NCI-H524 (cell line): ENCODE data around the gene NIT1.

Experiments
- DNase-seq, 2 experiments: peaks; one replicate each; lab custom pipeline; 2025; lab: John Stamatoyannopoulos, UW

Gene NIT1

GRCh38 chr1:161117759-161118581, at the start of gene NIT1, which contains the start of gene PFDN2:
Gene NIT1 (plus strand): TSS chr1:161118105. CDS start chr1:161118177, 72 bp downstream.
Gene PFDN2 (minus strand): TSS chr1:161118037. CDS start chr1:161118026, 11 bp downstream.
- DNase-seq = peak; percentile 35 to 57

GRCh38 chr1:161068306-161069234, 49.3 kb upstream of the NIT1 start:
- no peak for DNase-seq

- DNase-seq = no peak
Observed at GRCh38 chr1:161069241-161069640, 48.7 kb upstream of the NIT1 start.

- DNase-seq = no peak
Observed at GRCh38 chr1:161069731-161070270, 48.1 kb upstream of the NIT1 start, which contains the start of gene ARHGAP30. Gene ARHGAP30 (minus strand): TSS chr1:161069891. CDS start chr1:161069624, 267 bp downstream.

- no peak for DNase-seq
Observed at GRCh38 chr1:161070761-161071160, 47.1 kb upstream of the NIT1 start.

- DNase-seq = peak; percentile 9 to 28
Observed at GRCh38 chr1:161071886-161072371, 46.0 kb upstream of the NIT1 start.

- no peak for DNase-seq
Observed at GRCh38 chr1:161072751-161073449, 45.0 kb upstream of the NIT1 start.

GRCh38 chr1:161073474-161074121, 44.3 kb upstream of the NIT1 start:
- no peak for DNase-seq

GRCh38 chr1:161074676-161075368, 43.1 kb upstream of the NIT1 start:
- DNase-seq = no peak

- no peak for DNase-seq
Observed at GRCh38 chr1:161076410-161076809, 41.5 kb upstream of the NIT1 start.

- DNase-seq = no peak
Observed at GRCh38 chr1:161077426-161077825, 40.5 kb upstream of the NIT1 start.

- no peak for DNase-seq
Observed at GRCh38 chr1:161079436-161080110, 38.3 kb upstream of the NIT1 start.

- no peak for DNase-seq
Observed at GRCh38 chr1:161080441-161081405, 37.2 kb upstream of the NIT1 start.

- no peak for DNase-seq
Observed at GRCh38 chr1:161081519-161081918, 36.4 kb upstream of the NIT1 start.

GRCh38 chr1:161082483-161082882, 35.4 kb upstream of the NIT1 start:
- no peak for DNase-seq

GRCh38 chr1:161082996-161083747, 34.7 kb upstream of the NIT1 start:
- DNase-seq = no peak

- DNase-seq = no peak
Observed at GRCh38 chr1:161083748-161084596, 33.9 kb upstream of the NIT1 start.
